ENCODE results near the gene ASCL2.
A peak's percentile ranks its signal among the peaks of the same experiment; 100 is the strongest.

Gene ASCL2

DNA sequence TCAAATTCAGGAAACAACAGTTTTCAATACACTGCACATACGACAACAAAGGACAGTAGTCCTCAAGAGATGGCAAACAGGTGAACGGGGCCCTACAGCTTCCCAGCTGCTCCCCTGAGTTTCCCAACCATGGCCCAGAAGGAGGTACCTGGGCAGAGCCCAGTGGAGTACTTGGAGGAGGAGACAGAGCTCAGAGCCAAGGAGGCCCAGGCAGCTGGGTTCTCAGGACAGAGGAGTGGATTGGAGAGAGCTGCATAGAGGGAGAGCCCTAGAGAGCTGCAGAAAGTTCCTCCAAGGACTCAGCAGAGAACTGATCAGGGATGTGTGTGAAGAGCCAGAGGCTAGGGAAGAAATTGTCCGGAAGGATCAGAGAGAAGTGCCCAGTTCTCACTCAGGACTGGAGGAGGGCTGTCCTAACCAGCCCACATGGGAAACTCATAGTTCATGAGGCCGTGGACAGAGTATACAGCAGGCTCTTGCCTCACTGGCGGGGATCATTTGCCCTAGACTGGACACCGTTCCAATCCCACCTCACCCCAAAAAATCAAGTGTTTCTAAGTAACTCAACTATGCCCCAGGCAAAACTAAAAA is 7.6 kb upstream of the ASCL2 start:
- no peak overlapping the region for H3K23ac ChIP-seq (ENCODE audit: low read length)
- H3K18ac ChIP-seq (ENCODE audit: low read length) = no peak overlapping the region
- no peak overlapping the region for H2BK5ac ChIP-seq (ENCODE audit: low read depth, low read length, poor library complexity)
- H2BK120ac ChIP-seq (ENCODE audit: insufficient read depth, low read length, poor library complexity) = no peak overlapping the region
- H3K9me3 ChIP-seq (ENCODE audit: insufficient read depth, low read depth, low read length) = peaks cover 4% of the 10 kb centered on the region
- no peak overlapping the region for H2BK12ac ChIP-seq (ENCODE audit: low read length)
- H3K4me2 ChIP-seq (ENCODE audit: low read length) = no peak overlapping the region
- no CpG with 5 or more reads among the region's 6 CpGs for WGBS (ENCODE audit: extremely low coverage, insufficient coverage, insufficient read length)
- H4K8ac ChIP-seq (ENCODE audit: low read depth, low read length) = no peak overlapping the region
- no peak overlapping the region for H3K14ac ChIP-seq (ENCODE audit: low read length)
- no peak overlapping the region for H2AFZ ChIP-seq (ENCODE audit: insufficient read depth, low read length, poor library complexity)
- no peak overlapping the region for H3K4me3 ChIP-seq (ENCODE audit: low read depth, low read length)
- no peak overlapping the region for H3K27ac ChIP-seq (ENCODE audit: low read depth, low read length)
- no peak for DNase-seq
- H3K79me1 ChIP-seq (ENCODE audit: low read length) = no peaks in the 10 kb centered on the region
- H3K4ac ChIP-seq (ENCODE audit: low read depth, low read length) = no peak overlapping the region
- no peaks in the 10 kb centered on the region for H3K36me3 ChIP-seq (ENCODE audit: control insufficient read depth in 1 of 2, insufficient read depth in 2 of 2, low read length in 2 of 2)
- no peak overlapping the region for H3K9ac ChIP-seq (ENCODE audit: low read length)
- no peak overlapping the region for H4K91ac ChIP-seq (ENCODE audit: low read depth, low read length)
- no peaks in the 10 kb centered on the region for H3K79me2 ChIP-seq (ENCODE audit: control insufficient read depth, insufficient read depth, low read length, poor library complexity)
- H3K27me3 ChIP-seq (ENCODE audit: insufficient read depth, low read length) = peaks cover 2% of the 10 kb centered on the region
- no peak overlapping the region for H2AK5ac ChIP-seq (ENCODE audit: low read length)
- H4K12ac ChIP-seq (ENCODE audit: low read depth, low read length) = no peak overlapping the region
- peaks cover 0 to 1% of the 10 kb centered on the region in 2 experiments for H3K4me1 ChIP-seq (ENCODE audit: control insufficient read depth in 1 of 2, insufficient read depth in 2 of 2, low read length in 2 of 2)

DNA sequence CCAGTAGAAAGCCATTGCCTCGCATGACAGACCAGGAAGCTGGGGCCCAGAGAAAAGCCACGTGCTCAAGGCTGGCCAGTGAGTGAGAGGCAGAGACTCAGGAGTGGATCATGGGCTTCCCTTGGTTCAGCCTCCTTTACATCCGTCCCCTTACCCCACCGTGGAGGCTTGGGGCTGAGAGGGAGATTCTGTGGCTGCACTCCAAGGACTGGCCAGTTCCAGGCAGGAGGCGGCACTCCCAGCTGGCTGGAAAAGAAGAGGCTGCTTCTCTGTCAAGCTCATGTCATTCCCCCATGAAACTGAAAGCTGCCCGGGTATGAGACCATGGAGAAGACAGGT is 6.6 kb upstream of the ASCL2 start:
- H2BK5ac ChIP-seq (ENCODE audit: low read depth, low read length, poor library complexity) = no peak overlapping the region
- H3K18ac ChIP-seq (ENCODE audit: low read length) = no peak overlapping the region

DNA sequence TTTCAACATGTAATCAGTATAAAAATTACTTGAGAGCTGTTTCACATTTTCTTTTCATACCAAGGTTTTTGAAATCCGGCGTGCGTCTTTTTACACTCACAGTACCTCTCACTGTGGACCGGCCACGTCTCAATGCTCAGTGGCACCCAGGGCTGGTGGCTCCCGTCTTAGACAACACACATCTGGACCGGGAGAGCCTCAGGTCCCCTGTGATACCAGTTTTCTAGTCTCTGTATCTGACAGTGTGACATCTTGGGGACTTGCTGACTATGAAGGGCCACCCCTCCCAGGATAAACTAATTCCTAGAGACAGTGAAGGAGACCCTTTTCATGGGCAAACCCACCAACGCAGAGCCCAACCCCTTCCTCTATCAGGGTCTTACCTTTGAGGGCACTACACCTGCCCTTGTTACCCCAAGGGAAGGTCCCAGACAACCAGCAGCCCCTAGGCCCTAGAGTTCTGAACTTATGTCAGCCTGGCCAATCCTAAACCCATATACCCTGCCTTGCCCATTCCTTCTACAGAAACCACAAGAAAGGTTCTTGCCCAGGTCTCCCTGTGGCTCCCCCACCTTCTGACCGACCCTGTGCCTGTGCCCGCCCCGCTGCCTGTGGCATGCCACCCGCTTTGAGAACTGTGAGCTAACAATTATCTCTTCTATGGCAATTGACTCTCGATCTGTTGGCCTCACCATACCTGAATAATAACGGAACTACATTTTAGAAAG is 6.1 kb upstream of the ASCL2 start:
- H2AFZ ChIP-seq (ENCODE audit: insufficient read depth, low read length, poor library complexity) = no peak overlapping the region
- H3K4me2 ChIP-seq (ENCODE audit: low read length) = no peak overlapping the region
- H3K18ac ChIP-seq (ENCODE audit: low read length) = no peak overlapping the region
- peaks cover 8% of the 10 kb centered on the region for H3K27me3 ChIP-seq (ENCODE audit: insufficient read depth, low read length)
- no peaks in the 10 kb centered on the region for H3K36me3 ChIP-seq (ENCODE audit: control insufficient read depth in 1 of 2, insufficient read depth in 2 of 2, low read length in 2 of 2)
- H3K4me1 ChIP-seq (ENCODE audit: control insufficient read depth in 1 of 2, insufficient read depth in 2 of 2, low read length in 2 of 2) = peaks cover 5 to 8% of the 10 kb centered on the region in 2 experiments
- H3K4ac ChIP-seq (ENCODE audit: low read depth, low read length) = no peak overlapping the region
- no peak overlapping the region for H2AK5ac ChIP-seq (ENCODE audit: low read length)
- H4K91ac ChIP-seq (ENCODE audit: low read depth, low read length) = no peak overlapping the region
- no peak overlapping the region for H3K4me3 ChIP-seq (ENCODE audit: low read depth, low read length)
- H3K79me2 ChIP-seq (ENCODE audit: control insufficient read depth, insufficient read depth, low read length, poor library complexity) = no peaks in the 10 kb centered on the region
- no peak overlapping the region for H2BK120ac ChIP-seq (ENCODE audit: insufficient read depth, low read length, poor library complexity)
- WGBS (ENCODE audit: extremely low coverage, insufficient coverage, insufficient read length) = no CpG with 5 or more reads among the region's 14 CpGs
- peaks cover 5% of the 10 kb centered on the region for H3K9me3 ChIP-seq (ENCODE audit: insufficient read depth, low read depth, low read length)
- DNase-seq = peak in 1 of 2 donors; percentile 70
- no peaks in the 10 kb centered on the region for H3K79me1 ChIP-seq (ENCODE audit: low read length)
- no peak overlapping the region for H3K23ac ChIP-seq (ENCODE audit: low read length)
- no peak overlapping the region for H4K12ac ChIP-seq (ENCODE audit: low read depth, low read length)
- H3K9ac ChIP-seq (ENCODE audit: low read length) = no peak overlapping the region
- H3K14ac ChIP-seq (ENCODE audit: low read length) = no peak overlapping the region
- H2BK12ac ChIP-seq (ENCODE audit: low read length) = no peak overlapping the region
- H4K8ac ChIP-seq (ENCODE audit: low read depth, low read length) = no peak overlapping the region
- H3K27ac ChIP-seq (ENCODE audit: low read depth, low read length) = no peak overlapping the region
- H2BK5ac ChIP-seq (ENCODE audit: low read depth, low read length, poor library complexity) = no peak overlapping the region

More for the DNA sequence above, 6.6 kb upstream of the ASCL2 start:
- no peak overlapping the region for H3K23ac ChIP-seq (ENCODE audit: low read length)
- no peaks in the 10 kb centered on the region for H3K79me1 ChIP-seq (ENCODE audit: low read length)
- H2BK120ac ChIP-seq (ENCODE audit: insufficient read depth, low read length, poor library complexity) = no peak overlapping the region
- H3K27me3 ChIP-seq (ENCODE audit: insufficient read depth, low read length) = peaks cover 5% of the 10 kb centered on the region
- no peak overlapping the region for H4K12ac ChIP-seq (ENCODE audit: low read depth, low read length)
- H2AK5ac ChIP-seq (ENCODE audit: low read length) = no peak overlapping the region
- no CpG with 5 or more reads among the region's 6 CpGs for WGBS (ENCODE audit: extremely low coverage, insufficient coverage, insufficient read length)
- no peaks in the 10 kb centered on the region for H3K36me3 ChIP-seq (ENCODE audit: control insufficient read depth in 1 of 2, insufficient read depth in 2 of 2, low read length in 2 of 2)
- H3K4ac ChIP-seq (ENCODE audit: low read depth, low read length) = no peak overlapping the region
- H2AFZ ChIP-seq (ENCODE audit: insufficient read depth, low read length, poor library complexity) = no peak overlapping the region
- H3K4me3 ChIP-seq (ENCODE audit: low read depth, low read length) = no peak overlapping the region
- peaks cover 4% of the 10 kb centered on the region for H3K9me3 ChIP-seq (ENCODE audit: insufficient read depth, low read depth, low read length)
- no peak for DNase-seq
- no peak overlapping the region for H4K8ac ChIP-seq (ENCODE audit: low read depth, low read length)
- H4K91ac ChIP-seq (ENCODE audit: low read depth, low read length) = no peak overlapping the region
- no peak overlapping the region for H3K9ac ChIP-seq (ENCODE audit: low read length)
- H3K4me1 ChIP-seq (ENCODE audit: control insufficient read depth in 1 of 2, insufficient read depth in 2 of 2, low read length in 2 of 2) = peaks cover 1 to 5% of the 10 kb centered on the region in 2 experiments
- H3K4me2 ChIP-seq (ENCODE audit: low read length) = no peak overlapping the region
- no peak overlapping the region for H2BK12ac ChIP-seq (ENCODE audit: low read length)
- no peaks in the 10 kb centered on the region for H3K79me2 ChIP-seq (ENCODE audit: control insufficient read depth, insufficient read depth, low read length, poor library complexity)
- H3K27ac ChIP-seq (ENCODE audit: low read depth, low read length) = no peak overlapping the region
- H3K14ac ChIP-seq (ENCODE audit: low read length) = no peak overlapping the region

DNA sequence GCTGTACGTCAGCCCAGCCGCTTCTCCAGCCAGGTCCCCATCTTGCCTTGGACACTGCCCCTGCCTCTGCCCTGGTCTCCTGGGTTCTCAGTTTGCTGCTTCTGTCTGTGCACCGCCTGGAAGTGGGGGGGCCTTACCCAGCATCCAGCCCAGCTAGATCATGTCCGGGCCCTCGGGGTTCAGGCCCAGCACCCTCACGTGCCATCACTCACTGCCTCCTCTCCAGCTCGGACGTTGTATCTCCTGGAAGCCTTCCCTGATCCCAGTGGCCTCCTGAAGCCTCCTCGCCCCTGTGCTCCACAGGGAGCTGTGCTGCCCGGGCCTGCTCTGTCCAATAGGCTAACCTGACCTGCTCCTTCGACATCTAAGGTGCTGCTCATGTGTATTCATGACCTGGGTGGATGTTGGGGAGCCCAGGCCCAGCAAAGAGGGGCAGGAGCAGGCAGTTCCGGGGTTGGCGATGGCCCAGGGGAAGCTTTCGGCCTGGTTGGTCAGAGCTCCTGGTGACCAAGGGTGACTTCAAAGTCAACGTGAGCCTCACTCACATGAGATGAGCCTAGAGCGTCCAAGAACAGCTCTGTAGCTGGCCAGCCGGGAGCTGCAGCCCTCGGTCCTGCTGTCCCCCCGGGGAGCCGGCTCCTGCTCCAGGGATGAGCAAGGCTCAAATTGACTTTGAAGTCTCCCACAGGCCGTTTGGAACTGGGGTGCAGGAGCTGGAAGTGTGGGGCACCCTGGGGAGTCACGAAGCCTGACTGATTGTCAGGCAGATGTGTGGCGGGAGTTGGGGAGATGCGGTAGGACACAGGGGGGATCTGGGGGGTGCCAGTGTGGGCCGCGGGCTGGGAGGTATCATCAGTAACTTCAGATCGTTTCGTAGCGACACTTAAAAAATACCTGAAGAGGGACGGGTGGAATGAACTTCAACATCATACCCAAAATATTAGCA is 5.2 kb upstream of the ASCL2 start:
- no CpG with 5 or more reads among the region's 30 CpGs for WGBS (ENCODE audit: extremely low coverage, insufficient coverage, insufficient read length)
- Histone ChIP-seq H3K14ac (ENCODE audit: low read length) (no peak overlapping the region), H3K23ac (ENCODE audit: low read length) (no peak overlapping the region)

More for the DNA sequence above, 5.2 kb upstream of the ASCL2 start:
- Histone ChIP-seq H4K91ac (ENCODE audit: low read depth, low read length) (no peak overlapping the region), H3K9ac (ENCODE audit: low read length) (no peak overlapping the region), H3K18ac (ENCODE audit: low read length) (no peak overlapping the region), H3K4me3 (ENCODE audit: low read depth, low read length) (no peak overlapping the region), H3K4me2 (ENCODE audit: low read length) (no peak overlapping the region), H3K4ac (ENCODE audit: low read depth, low read length) (no peak overlapping the region), H3K79me1 (ENCODE audit: low read length) (no peaks in the 10 kb centered on the region), H3K9me3 (ENCODE audit: insufficient read depth, low read depth, low read length) (peaks cover 7% of the 10 kb centered on the region), H4K8ac (ENCODE audit: low read depth, low read length) (no peak overlapping the region), H3K79me2 (ENCODE audit: control insufficient read depth, insufficient read depth, low read length, poor library complexity) (no peaks in the 10 kb centered on the region), H2AK5ac (ENCODE audit: low read length) (no peak overlapping the region), H3K4me1 (ENCODE audit: control insufficient read depth in 1 of 2, insufficient read depth in 2 of 2, low read length in 2 of 2) (peaks cover 11 to 15% of the 10 kb centered on the region in 2 experiments), H2AFZ (ENCODE audit: insufficient read depth, low read length, poor library complexity) (no peak overlapping the region), H3K36me3 (ENCODE audit: control insufficient read depth in 1 of 2, insufficient read depth in 2 of 2, low read length in 2 of 2) (no peaks in the 10 kb centered on the region), H3K27ac (ENCODE audit: low read depth, low read length) (no peak overlapping the region), H2BK12ac (ENCODE audit: low read length) (no peak overlapping the region), H4K12ac (ENCODE audit: low read depth, low read length) (no peak overlapping the region), H2BK5ac (ENCODE audit: low read depth, low read length, poor library complexity) (no peak overlapping the region), H2BK120ac (ENCODE audit: insufficient read depth, low read length, poor library complexity) (no peak overlapping the region), H3K27me3 (ENCODE audit: insufficient read depth, low read length) (peaks cover 16% of the 10 kb centered on the region)
- no peak for DNase-seq
